H54 (cell line): ENCODE results near the gene KDM6A.
"Not testable (repeated sequence)": the region's sequence is repeated elsewhere in the genome, so short reads cannot be mapped to it uniquely, and the experiment has no call there.

ENCODE experiments used
- DNase-seq: peaks from one replicate; pipeline ENCODE4 v3.0.0; 2011; ENCODE audit warnings: low spot score, mixed read lengths; ENCODE audit not compliant: insufficient read length
- FAIRE-seq: peaks from 3 replicates; lab custom pipeline; 2011; peaks lifted over from hg19 to GRCh38; lab: Jason Lieb, UNC
- POLR2A ChIP-seq: IDR thresholded peaks from 2 replicates; pipeline ENCODE4 v1.6.1; 2011; ENCODE audit warnings: low read depth, mild to moderate bottlenecking, low read length

The KDM6A gene

DNA sequence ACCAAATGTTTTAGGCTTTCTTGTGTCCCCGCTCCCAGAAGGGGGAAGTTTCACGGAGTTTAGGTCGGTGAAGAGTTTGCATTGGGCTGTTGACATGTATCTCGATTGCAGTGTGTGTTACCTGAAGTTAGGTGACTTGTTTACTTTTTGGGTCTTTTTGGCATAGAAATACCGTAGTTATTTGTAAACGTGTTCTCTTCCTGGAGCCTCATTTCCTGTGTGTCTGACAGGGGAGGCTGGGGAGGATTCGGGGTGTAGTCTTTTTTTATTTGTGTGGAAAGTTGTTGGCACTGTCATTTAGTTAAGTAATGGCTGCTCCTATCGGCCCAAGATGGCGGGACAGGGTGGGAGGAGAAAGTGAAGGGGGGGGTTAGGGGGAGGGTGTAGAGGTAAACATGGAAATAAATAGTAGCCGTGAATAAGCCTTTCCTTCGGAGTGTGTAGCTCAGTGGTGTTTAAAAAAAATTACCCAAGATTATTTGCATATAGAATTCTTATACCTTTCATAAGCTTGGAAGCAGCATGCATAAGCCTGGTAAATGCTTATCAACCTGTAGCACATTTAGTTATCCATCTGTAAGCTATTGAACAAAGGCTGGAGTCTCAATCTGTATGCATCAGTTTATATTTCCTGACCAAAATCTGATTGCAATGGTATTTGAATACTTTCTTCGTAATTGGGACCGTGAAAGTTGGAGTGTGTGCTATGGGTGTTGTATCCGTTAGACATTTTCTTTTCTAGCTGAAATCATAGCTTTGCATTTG is 1.6 kb downstream of the KDM6A start:
- FAIRE-seq = no peak
- DNase-seq = no peak
- no peak for TF ChIP-seq POLR2A

- no peak for FAIRE-seq
- no peak for TF ChIP-seq POLR2A
These were observed 2.1 kb downstream of the KDM6A start for GRCh38 chrX:44875185-44875489.

DNA sequence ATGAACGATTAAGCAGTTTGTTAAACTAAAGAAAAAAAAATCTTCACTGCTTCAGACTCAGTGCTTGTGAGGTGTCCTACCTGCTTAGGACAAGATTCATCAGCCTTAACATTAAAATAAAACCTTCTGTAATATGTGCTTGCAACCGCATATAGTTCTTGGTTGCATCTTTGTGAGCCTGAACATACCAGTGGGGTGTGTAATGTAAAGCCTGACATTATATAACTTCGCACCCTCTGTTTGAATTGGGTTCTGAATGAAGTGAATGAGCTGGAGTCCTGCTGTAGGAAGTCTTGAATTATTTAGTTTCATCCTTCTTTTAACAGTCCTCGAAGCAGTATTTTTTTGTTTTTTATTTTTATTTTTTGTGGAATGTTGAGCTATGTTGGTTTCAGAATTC is 3.1 kb downstream of the KDM6A start:
- TF ChIP-seq POLR2A = no peak
- DNase-seq (no peak), FAIRE-seq (no peak)

More at GRCh38 chrX:44875185-44875489, 2.1 kb downstream of the KDM6A start:
- no peak for DNase-seq

- DNase-seq (no peak), FAIRE-seq (no peak)
- no peak for TF ChIP-seq POLR2A
These were observed 3.8 kb downstream of the KDM6A start for GRCh38 chrX:44876767-44877166.

DNA sequence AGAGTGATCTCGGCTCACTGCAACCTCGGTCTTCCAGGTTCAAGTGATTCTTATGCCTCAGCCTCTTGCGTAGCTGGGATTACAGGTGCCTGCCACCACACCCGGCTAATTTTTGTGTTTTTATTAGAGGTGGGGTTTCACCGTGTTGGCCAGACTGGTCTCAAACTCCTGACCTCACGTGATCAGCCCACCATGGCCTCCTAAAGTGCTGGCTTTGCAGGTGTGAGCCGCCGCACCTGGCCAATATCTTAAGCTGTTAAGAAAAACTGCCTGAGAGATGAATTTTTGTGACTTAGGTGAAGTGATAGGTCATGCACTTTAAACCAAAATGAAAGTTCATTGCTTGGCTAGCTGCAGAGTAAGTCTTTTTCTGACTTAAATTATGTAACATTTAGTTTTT is 5.8 kb downstream of the KDM6A start:
- DNase-seq (no peak), FAIRE-seq (no peak)
- TF ChIP-seq POLR2A = no peak

GRCh38 chrX:44881549-44881948 is 8.6 kb downstream of the KDM6A start:
- DNase-seq (no peak), FAIRE-seq (no peak)
- no peak for TF ChIP-seq POLR2A

DNA sequence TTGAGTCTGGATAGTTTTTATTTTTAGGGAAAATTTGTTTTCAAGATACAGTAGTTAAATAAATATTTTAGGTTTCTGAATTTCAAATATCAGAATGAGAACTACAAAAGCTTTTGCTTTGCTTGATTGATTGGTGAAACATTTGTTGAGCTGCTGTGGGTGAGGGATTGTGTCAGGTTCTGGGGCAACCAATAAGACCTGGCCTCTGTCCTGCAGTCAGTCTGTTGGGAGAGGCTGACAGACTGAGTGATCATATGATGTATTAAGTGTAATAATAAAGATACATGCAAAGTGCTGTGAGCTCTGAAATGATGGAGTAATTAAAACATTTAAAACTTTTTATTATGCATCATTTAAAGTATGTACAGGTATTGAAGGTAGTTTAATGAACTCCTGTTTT is 9.6 kb downstream of the KDM6A start:
- no peak for TF ChIP-seq POLR2A
- FAIRE-seq = no peak

GRCh38 chrX:44884944-44885343 is 12.0 kb downstream of the KDM6A start:
- DNase-seq (no peak), FAIRE-seq (no peak)
- TF ChIP-seq POLR2A = no peak

More for the DNA sequence above, 9.6 kb downstream of the KDM6A start:
- no peak for DNase-seq

- no peak for DNase-seq
- TF ChIP-seq POLR2A = no peak
- no peak for FAIRE-seq
These were observed 16.8 kb downstream of the KDM6A start for GRCh38 chrX:44889824-44890223.

DNA sequence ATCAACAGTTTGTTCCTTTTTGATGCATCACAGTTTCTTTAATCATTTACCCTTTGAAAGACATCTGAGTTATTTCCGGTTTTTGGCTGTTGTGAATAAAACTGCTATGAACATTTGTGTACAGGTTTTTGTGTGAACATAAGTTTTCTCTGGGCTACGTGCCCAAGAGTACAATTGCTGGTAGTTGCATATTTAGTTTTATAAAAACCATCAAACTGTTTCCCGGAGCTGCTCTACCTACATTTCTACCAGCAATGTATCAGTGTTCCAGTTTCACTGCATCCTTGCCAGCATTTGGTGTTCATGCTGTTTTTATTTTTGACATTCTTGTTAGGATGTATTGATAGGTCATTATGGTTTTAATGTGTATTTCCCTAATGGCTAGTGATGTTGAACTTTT is 17.3 kb downstream of the KDM6A start:
- no peak for FAIRE-seq
- TF ChIP-seq POLR2A = no peak
- DNase-seq = no peak

- not testable (repeated sequence) for FAIRE-seq, DNase-seq
These were observed 17.7 kb downstream of the KDM6A start for GRCh38 chrX:44890687-44891086.

DNA sequence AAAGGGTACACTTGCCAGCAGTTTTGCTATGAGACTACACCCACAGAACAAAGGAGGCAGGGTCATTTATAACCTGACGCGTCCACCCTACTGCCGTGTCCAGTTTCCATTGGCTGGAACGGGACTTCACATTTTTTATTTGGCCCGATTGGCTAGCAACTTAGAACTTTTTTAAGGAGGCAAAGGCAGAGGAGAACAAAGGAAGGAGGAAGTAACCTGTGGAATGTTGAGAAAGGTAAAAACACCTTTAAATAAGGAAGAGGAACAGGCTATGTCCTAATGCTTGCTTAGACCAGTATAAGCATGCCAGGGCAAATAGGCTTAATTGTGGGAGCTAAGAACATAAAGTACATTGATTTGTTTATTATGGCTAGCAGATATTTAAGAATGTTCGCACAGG is 18.7 kb downstream of the KDM6A start:
- FAIRE-seq = no peak
- DNase-seq = no peak
- TF ChIP-seq POLR2A = no peak

- no peak for DNase-seq
- FAIRE-seq = no peak
- TF ChIP-seq POLR2A = no peak
These were observed 23.8 kb downstream of the KDM6A start for GRCh38 chrX:44896876-44897186.

GRCh38 chrX:44897539-44897938 is 24.6 kb downstream of the KDM6A start:
- TF ChIP-seq POLR2A = no peak
- FAIRE-seq (no peak), DNase-seq (no peak)

- TF ChIP-seq POLR2A = no peak
- FAIRE-seq (no peak), DNase-seq (no peak)
These were observed 25.6 kb downstream of the KDM6A start for GRCh38 chrX:44898411-44899221.
